K562 treated with DMSO at 1 percent for 48 hours (cell line): ENCODE results near the gene GSC2. TPM values are rescaled to one million over a fixed set of nuclear protein-coding genes. Genes with fewer than 3 reads are reported as not detected.

Experiments
- total RNA-seq: library from RNA; unstranded; fragments of 300-600 nt; gene quantifications from 2 replicates; pipeline ENCODE4 v1.2.3, GENCODE V29; 2022; ENCODE audit warnings: low replicate concordance; ENCODE audit errors: extremely low read depth

Gene GSC2
- total RNA-seq: not detected in 2 replicates

GRCh38 chr22:19149991-19150390 is at the start of gene GSC2:
Gene GSC2, minus strand, starts transcription at chr22:19150292. Its CDS starts 9 bp downstream, at chr22:19150283.

GRCh38 chr22:19178657-19179496 is 28.8 kb upstream of the GSC2 start, which contains the start of gene SLC25A1:
Gene SLC25A1, minus strand, starts transcription at chr22:19178736. Its CDS starts 63 bp downstream, at chr22:19178673.

GRCh38 chr22:19130959-19131684 is 19.0 kb downstream of the GSC2 start, which contains the start of gene TSSK2:
Gene TSSK2, plus strand, starts transcription at chr22:19131308. Its CDS starts 92 bp downstream, at chr22:19131400.

GRCh38 chr22:19122143-19122751 is 27.8 kb downstream of the GSC2 start, which contains the start of gene DGCR2:
Gene DGCR2, minus strand, starts transcription at chr22:19122412. Its CDS starts 206 bp downstream, at chr22:19122206.

Other genes with a start within 250 kb of the GSC2 start
- gene DGCR6, start 244.0 kb downstream of the GSC2 start, total RNA-seq: not detected in 2 replicates
- not detected in 2 replicates for gene PRODH, start 214.0 kb downstream of the GSC2 start, total RNA-seq
- 133 TPM in 1 of 2 replicates, not detected in the other for gene DGCR2, start 27.9 kb downstream of the GSC2 start, total RNA-seq
- gene TSSK2, start 19.0 kb downstream of the GSC2 start, total RNA-seq: not detected in 2 replicates
- gene ESS2, start 5.6 kb downstream of the GSC2 start, total RNA-seq: 189 TPM in 1 of 2 replicates, not detected in the other
- gene SLC25A1, start 28.4 kb upstream of the GSC2 start, total RNA-seq: not detected in 2 replicates
- gene CLTCL1, start 141.4 kb upstream of the GSC2 start, total RNA-seq: not detected in 2 replicates